GM23248 (cell line): ENCODE results near the gene ADGRG4. TPM values are rescaled to one million over a fixed set of nuclear protein-coding genes. Genes with fewer than 3 reads are reported as not detected.

Experiments used
- DNase-seq: peaks from one replicate; pipeline ENCODE4 v3.0.0-alpha.2; 2015
- H2AFZ ChIP-seq: fragments of 200-600 bp; sonication (generic); 2 replicates; pipeline ENCODE4 v1.6.1; 2016; ENCODE audit warnings: antibody characterized with exemption
- H3F3A ChIP-seq: fragments of 200-600 bp; sonication (generic); 2 replicates; pipeline ENCODE4 v1.6.1; 2016; ENCODE audit warnings: mild to moderate bottlenecking, antibody characterized with exemption, mixed run types; ENCODE audit not compliant: insufficient read depth
- H3K27ac ChIP-seq: fragments of 200-600 bp; sonication (generic); 2 replicates; pipeline ENCODE4 v1.5.1; 2016; ENCODE audit warnings: mild to moderate bottlenecking
- H3K27me3 ChIP-seq: fragments of 200-600 bp; sonication (generic); replicated peaks from 2 replicates; pipeline ENCODE4 v1.6.1; 2016; ENCODE audit warnings: mild to moderate bottlenecking; ENCODE audit not compliant: insufficient read depth
- H3K36me3 ChIP-seq: fragments of 200-600 bp; sonication (generic); 2 replicates; pipeline ENCODE4 v1.6.1; 2016; ENCODE audit warnings: low read depth, mild to moderate bottlenecking
- H3K4me1 ChIP-seq: fragments of 200-600 bp; sonication (generic); 2 replicates; pipeline ENCODE4 v1.6.1; 2016; ENCODE audit warnings: mild to moderate bottlenecking; ENCODE audit not compliant: insufficient read depth
- H3K4me2 ChIP-seq: fragments of 200-600 bp; sonication (generic); one replicate; pipeline ENCODE4 v1.6.1; 2016; ENCODE audit warnings: mild to moderate bottlenecking; ENCODE audit not compliant: unreplicated experiment
- H3K4me3 ChIP-seq: fragments of 200-600 bp; sonication (generic); 2 replicates; pipeline ENCODE4 v1.5.1; 2016; ENCODE audit warnings: mild to moderate bottlenecking
- H3K79me2 ChIP-seq: fragments of 200-600 bp; sonication (generic); 2 replicates; pipeline ENCODE4 v1.6.1; 2016; ENCODE audit warnings: mild to moderate bottlenecking; ENCODE audit not compliant: insufficient read depth
- H3K9ac ChIP-seq: fragments of 200-600 bp; sonication (generic); 2 replicates; pipeline ENCODE4 v1.6.1; 2016; ENCODE audit warnings: mild to moderate bottlenecking
- H3K9me2 ChIP-seq: fragments of 200-600 bp; sonication (generic); 2 replicates; pipeline ENCODE4 v1.6.1; 2016; ENCODE audit warnings: mixed run types, mild to moderate bottlenecking, moderate library complexity; ENCODE audit not compliant: insufficient read depth
- H3K9me3 ChIP-seq: fragments of 200-600 bp; sonication (generic); one replicate; pipeline ENCODE4 v1.6.1; 2017; ENCODE audit warnings: low read depth
- H4K20me1 ChIP-seq: fragments of 200-600 bp; sonication (generic); 2 replicates; pipeline ENCODE4 v1.6.0; 2016; ENCODE audit not compliant: insufficient read depth
- EZH2 ChIP-seq: fragments of 200-600 bp; sonication (generic); IDR thresholded peaks from 2 replicates; pipeline ENCODE4 v1.6.1; 2018; ENCODE audit warnings: antibody characterized with exemption, mild to moderate bottlenecking; ENCODE audit not compliant: insufficient read depth, poor library complexity, severe bottlenecking
- EZH2phosphoT487 ChIP-seq: fragments of 200-600 bp; sonication (generic); IDR thresholded peaks from 2 replicates; pipeline ENCODE4 v1.6.1; 2018; ENCODE audit warnings: antibody characterized with exemption, moderate library complexity, mild to moderate bottlenecking, low read depth; ENCODE audit not compliant: insufficient read depth
- WGBS, 2 experiments: methylation state at CpG; one replicate each; pipeline ENCODE4 v1.1.6; 2015 to 2017; ENCODE audit warnings: low lambda C conversion rate in 2 of 2, low coverage in 1 of 2; ENCODE audit errors: missing lambda C conversion rate in 2 of 2; 5-methylcytosine and 5-hydroxymethylcytosine counted together
- in situ Hi-C: fragments of 300-500 bp; cut with MboI; formaldehyde crosslinking; loops from 2 replicates; pipeline ENCODE4 v1.15.0; 2020
- polyA plus RNA-seq: library from polyadenylated mRNA; unstranded; fragments of >200 nt; fragmentation: Nextera tagmentation; extraction: Ambion mirVana; gene quantifications from 2 replicates; pipeline ENCODE4 v1.2.1, GENCODE V29; 2016
- total RNA-seq: library from RNA; depleted of rRNA; stranded (reverse); fragments of >200 nt; shearing (Covaris generic); gene quantifications from 2 replicates; pipeline ENCODE4 v1.2.3, GENCODE V29; 2014

Gene ADGRG4
- total and polyA plus RNA-seq, 2 experiments from 2014 or later = not detected

- no peaks in the 10 kb centered on the region for H3F3A ChIP-seq
- WGBS, 2 experiments = 20 to 40% methylated on average over 1 of the region's 1 CpG
- TF ChIP-seq EZH2phosphoT487 (no peak), EZH2 (no peak)
- no peaks in the 10 kb centered on the region for H3K9me2 ChIP-seq
- H3K9me3 ChIP-seq = no peaks in the 10 kb centered on the region
- no peak overlapping the region for H3K9ac ChIP-seq
- DNase-seq = no peak
- no peaks in the 10 kb centered on the region for H3K79me2 ChIP-seq
- H3K27ac ChIP-seq = no peak overlapping the region
- no peak overlapping the region for H2AFZ ChIP-seq
- H3K36me3 ChIP-seq = no peaks in the 10 kb centered on the region
- no peak overlapping the region for H3K4me3 ChIP-seq
- no peaks in the 10 kb centered on the region for H4K20me1 ChIP-seq
- H3K4me1 ChIP-seq = no peaks in the 10 kb centered on the region
- no peak overlapping the region for H3K4me2 ChIP-seq
- in situ Hi-C loops = no loop called here
- H3K27me3 ChIP-seq = no peaks in the 10 kb centered on the region
These were observed 79.4 kb downstream of the ADGRG4 start for GRCh38 chrX:136380010-136380769.

- Histone ChIP-seq H3K79me2 (no peaks in the 10 kb centered on the region), H3K36me3 (no peaks in the 10 kb centered on the region), H3F3A (no peaks in the 10 kb centered on the region), H3K9me3 (no peaks in the 10 kb centered on the region), H3K27me3 (no peaks in the 10 kb centered on the region), H3K4me1 (no peaks in the 10 kb centered on the region), H3K9me2 (no peaks in the 10 kb centered on the region), H3K4me2 (no peak overlapping the region), H4K20me1 (no peaks in the 10 kb centered on the region), H3K4me3 (no peak overlapping the region), H3K27ac (no peak overlapping the region), H2AFZ (no peak overlapping the region), H3K9ac (no peak overlapping the region)
- TF ChIP-seq EZH2phosphoT487 = no peak
- no peak for TF ChIP-seq EZH2
- in situ Hi-C loops = no loop called here
- no peak for DNase-seq
- 41 to 56% methylated on average over 1 of the region's 1 CpG for WGBS, 2 experiments
These were observed 85.4 kb downstream of the ADGRG4 start for GRCh38 chrX:136386173-136386572.

- Histone ChIP-seq H3K4me3 (no peak overlapping the region), H3K27me3 (no peaks in the 10 kb centered on the region), H3F3A (no peaks in the 10 kb centered on the region), H3K4me1 (no peaks in the 10 kb centered on the region), H3K9me2 (no peaks in the 10 kb centered on the region), H3K36me3 (no peaks in the 10 kb centered on the region), H4K20me1 (no peaks in the 10 kb centered on the region), H3K79me2 (no peaks in the 10 kb centered on the region), H3K9me3 (no peaks in the 10 kb centered on the region), H3K4me2 (no peak overlapping the region), H2AFZ (no peak overlapping the region), H3K27ac (no peak overlapping the region), H3K9ac (no peak overlapping the region)
- TF ChIP-seq EZH2 (no peak), EZH2phosphoT487 (no peak)
- in situ Hi-C loops = no loop called here
- 77 to 100% methylated on average over 2 of the region's 2 CpGs for WGBS, 2 experiments
- DNase-seq = no peak
These were observed 86.1 kb downstream of the ADGRG4 start for GRCh38 chrX:136386826-136387225.

- Histone ChIP-seq H3K27ac (no peak overlapping the region), H3K36me3 (no peaks in the 10 kb centered on the region), H3F3A (no peaks in the 10 kb centered on the region), H3K4me2 (no peak overlapping the region), H3K9me2 (no peaks in the 10 kb centered on the region), H3K27me3 (no peaks in the 10 kb centered on the region), H4K20me1 (no peaks in the 10 kb centered on the region), H3K9ac (no peak overlapping the region), H3K79me2 (no peaks in the 10 kb centered on the region), H3K9me3 (no peaks in the 10 kb centered on the region), H3K4me3 (no peak overlapping the region), H3K4me1 (no peaks in the 10 kb centered on the region), H2AFZ (no peak overlapping the region)
- no peak for DNase-seq
- no peak for TF ChIP-seq EZH2phosphoT487
- no peak for TF ChIP-seq EZH2
- 71 to 86% methylated on average over 3 of the region's 3 CpGs for WGBS, 2 experiments
- in situ Hi-C loops = no loop called here
These were observed 87.3 kb downstream of the ADGRG4 start for GRCh38 chrX:136387951-136388502.

- in situ Hi-C loops = no loop called here
- Histone ChIP-seq H3K4me3 (no peak overlapping the region), H3K27ac (no peak overlapping the region), H2AFZ (no peak overlapping the region), H3K9ac (no peak overlapping the region), H3K4me1 (peaks cover 4% of the 10 kb centered on the region), H3K9me3 (no peaks in the 10 kb centered on the region), H3K9me2 (no peaks in the 10 kb centered on the region), H3K4me2 (no peak overlapping the region), H3K79me2 (no peaks in the 10 kb centered on the region), H3K27me3 (no peaks in the 10 kb centered on the region), H3F3A (no peaks in the 10 kb centered on the region), H3K36me3 (no peaks in the 10 kb centered on the region), H4K20me1 (no peaks in the 10 kb centered on the region)
- no peak for DNase-seq
- no peak for TF ChIP-seq EZH2phosphoT487
- TF ChIP-seq EZH2 = no peak
- WGBS, 2 experiments = 75 to 78% methylated on average over 2 of the region's 2 CpGs
These were observed 90.2 kb downstream of the ADGRG4 start for GRCh38 chrX:136390921-136391320.
